Keratinocyte (primary cell): ENCODE data around the gene AGRN. TPM values are rescaled to one million over a fixed set of nuclear protein-coding genes. Genes with fewer than 3 reads are reported as not detected.

Experiments used
- DNase-seq: peaks from one replicate; pipeline ENCODE4 v3.0.0-alpha.2; 2011; ENCODE audit warnings: low read depth, missing footprints, low spot score
- FAIRE-seq: peaks from 2 replicates; lab custom pipeline; 2011; peaks lifted over from hg19 to GRCh38; lab: Jason Lieb, UNC
- H2AFZ ChIP-seq: 2 replicates; pipeline ENCODE4 v1.6.0; 2012; ENCODE audit warnings: low read length, control low read depth, inconsistent platforms; ENCODE audit not compliant: control insufficient read depth
- H3K27ac ChIP-seq: 2 replicates; pipeline ENCODE4 v1.5.1; 2011; ENCODE audit warnings: low read length; ENCODE audit not compliant: control insufficient read depth, insufficient read depth
- H3K27me3 ChIP-seq: 3 replicates; pipeline ENCODE4 v1.6.0; 2011; ENCODE audit warnings: low read length; ENCODE audit not compliant: control insufficient read depth, insufficient read depth; ENCODE audit errors: extremely low read depth
- H3K36me3 ChIP-seq, 2 experiments: 2 replicates in 1 of 2; 3 replicates in 1 of 2; pipeline ENCODE4 v1.5.1; 2011; ENCODE audit warnings: low read length in 2 of 2, mild to moderate bottlenecking in 1 of 2; ENCODE audit not compliant: control insufficient read depth in 2 of 2, insufficient read depth in 2 of 2; ENCODE audit errors: extremely low read depth in 1 of 2
- H3K4me1 ChIP-seq: 3 replicates; pipeline ENCODE4 v1.5.1; 2011; ENCODE audit warnings: low read length; ENCODE audit not compliant: control insufficient read depth, insufficient read depth; ENCODE audit errors: extremely low read depth
- H3K4me2 ChIP-seq: 3 replicates; pipeline ENCODE4 v1.6.0; 2011; ENCODE audit warnings: low read depth, low read length; ENCODE audit not compliant: control insufficient read depth, insufficient read depth; ENCODE audit errors: extremely low read depth
- H3K4me3 ChIP-seq, 3 experiments: fragments of 200-600 bp in 1 of 3; sonication (generic) in 1 of 3; 2 replicates in 2 of 3; 3 replicates in 1 of 3; pipeline ENCODE4 v1.5.1; 2011 to 2016; ENCODE audit warnings: low read length in 3 of 3, mild to moderate bottlenecking in 3 of 3, control low read depth in 2 of 3, inconsistent platforms in 1 of 3, low read depth in 1 of 3, mixed read lengths in 1 of 3, mixed run types in 1 of 3, moderate library complexity in 1 of 3; ENCODE audit not compliant: control insufficient read depth in 2 of 3, insufficient read depth in 2 of 3; ENCODE audit errors: extremely low read depth in 1 of 3
- H3K79me2 ChIP-seq: 2 replicates; pipeline ENCODE4 v1.6.0; 2012; ENCODE audit warnings: low read length; ENCODE audit not compliant: control insufficient read depth, insufficient read depth
- H3K9ac ChIP-seq: 3 replicates; pipeline ENCODE4 v1.6.0; 2011; ENCODE audit warnings: low read length; ENCODE audit not compliant: control insufficient read depth, insufficient read depth; ENCODE audit errors: extremely low read depth
- H3K9me1 ChIP-seq: 3 replicates; pipeline ENCODE4 v1.6.0; 2011; ENCODE audit warnings: low read length; ENCODE audit not compliant: control insufficient read depth, insufficient read depth; ENCODE audit errors: extremely low read depth
- H3K9me3 ChIP-seq: 2 replicates; pipeline ENCODE4 v1.5.1; 2012; ENCODE audit warnings: low read depth, low read length; ENCODE audit not compliant: control insufficient read depth
- H4K20me1 ChIP-seq: 3 replicates; pipeline ENCODE4 v1.6.0; 2011; ENCODE audit warnings: low read length; ENCODE audit not compliant: control insufficient read depth, insufficient read depth; ENCODE audit errors: extremely low read depth
- CTCF ChIP-seq, 3 experiments: IDR thresholded peaks in 1 of 3; conservative IDR thresholded peaks in 1 of 3; optimal IDR thresholded peaks in 1 of 3; 2 replicates in 2 of 3; 3 replicates in 1 of 3; pipeline versions ENCODE3 to v1.5.1; 2011; ENCODE audit warnings: low read length in 3 of 3, mild to moderate bottlenecking in 3 of 3, moderate library complexity in 2 of 3, control low read depth in 1 of 3, inconsistent platforms in 1 of 3; ENCODE audit not compliant: insufficient read depth in 2 of 3; ENCODE audit errors: extremely low read depth in 1 of 3
- EZH2 ChIP-seq: IDR thresholded peaks from one replicate; pipeline ENCODE4 v1.6.1; 2012; ENCODE audit warnings: inconsistent platforms, mild to moderate bottlenecking, low read length, moderate library complexity
- dilution Hi-C: fragments of 300-500 bp; cut with MboI; formaldehyde crosslinking; loops from one replicate; pipeline ENCODE4 v1.7.0; 2020; ENCODE audit warnings: low sequenced_read_pairs; ENCODE audit not compliant: extremely low pct_ligation_motif_present
- polyA plus RNA-seq, 5 experiments: library from polyadenylated mRNA; depleted of rRNA in 3 of 5; stranded (reverse) in 3 of 5; stranded (forward) in 1 of 5; unstranded in 1 of 5; fragments of >200 nt; gene quantifications; 1 replicate in 1 of 5; 2 replicates in 3 of 5; 3 replicates in 1 of 5; pipeline versions ENCODE4 v1.2.1 to v1.2.3, GENCODE V29; 2011 to 2012; ENCODE audit warnings: missing spikeins in 2 of 5, low read depth in 1 of 5, low replicate concordance in 1 of 5

AGRN gene
- polyA plus RNA-seq, 1 donor (not counting 4 experiments of a cell fraction or from before 2014, with no cell fraction given): 72.4 TPM

- TF ChIP-seq EZH2 (no peak), CTCF (optimal IDR thresholded peaks at IDR 0.05 in 1 of 3, IDR thresholded peaks at IDR 0.05 in 1 of 3, conservative IDR thresholded peaks at IDR 0.05 in 1 of 3; ENCODE audit: extremely low read depth in 1 of 3, insufficient read depth in 2 of 3, low read length in 3 of 3) (no peak)
- no peak for FAIRE-seq
- no peaks in the 10 kb centered on the region for H3K9me3 ChIP-seq
- DNase-seq: no peak
- H3K9me1 ChIP-seq: no peaks in the 10 kb centered on the region
- H4K20me1 ChIP-seq: peaks cover 5% of the 10 kb centered on the region
- H3K4me1 ChIP-seq: peaks cover 17% of the 10 kb centered on the region
- dilution Hi-C loops: no loop called here
- H2AFZ ChIP-seq: no peak overlapping the region
- no peaks in the 10 kb centered on the region for H3K36me3 ChIP-seq
- peaks cover 28% of the 10 kb centered on the region for H3K27me3 ChIP-seq
- peak overlapping the region; percentile 82 for H3K4me2 ChIP-seq
- H3K9ac ChIP-seq: peak overlapping the region; percentile 91
- no peaks in the 10 kb centered on the region for H3K79me2 ChIP-seq
- no peak overlapping the region for H3K27ac ChIP-seq
- H3K4me3 ChIP-seq: peak overlapping the region; percentile 64 to 67 (median 66)
Observed at GRCh38 chr1:998745-998994, 21.2 kb upstream of the AGRN start.

- dilution Hi-C loops: no loop called here
- no peaks in the 10 kb centered on the region for H3K36me3 ChIP-seq
- peak overlapping the region; percentile 82 for H3K4me2 ChIP-seq
- H3K9me1 ChIP-seq: no peaks in the 10 kb centered on the region
- no peaks in the 10 kb centered on the region for H3K79me2 ChIP-seq
- no peaks in the 10 kb centered on the region for H3K9me3 ChIP-seq
- DNase-seq: no peak
- peak overlapping the region; percentile 91 for H3K9ac ChIP-seq
- H4K20me1 ChIP-seq: peaks cover 5% of the 10 kb centered on the region
- peaks cover 18% of the 10 kb centered on the region for H3K4me1 ChIP-seq
- H3K27ac ChIP-seq: no peak overlapping the region
- H3K27me3 ChIP-seq: peaks cover 28% of the 10 kb centered on the region
- no peak overlapping the region for H2AFZ ChIP-seq
- TF ChIP-seq CTCF (optimal IDR thresholded peaks at IDR 0.05 in 1 of 3, IDR thresholded peaks at IDR 0.05 in 1 of 3, conservative IDR thresholded peaks at IDR 0.05 in 1 of 3; ENCODE audit: extremely low read depth in 1 of 3, insufficient read depth in 2 of 3, low read length in 3 of 3) (no peak), EZH2 (peak; percentile 86)
- H3K4me3 ChIP-seq: peak overlapping the region; percentile 64 to 67 (median 66)
- FAIRE-seq: no peak
Observed at GRCh38 chr1:998995-999724, 20.8 kb upstream of the AGRN start.
